Fibroblast of villous mesenchyme (primary cell): ENCODE measurements around the gene GARNL3. TPM values are rescaled to one million over a fixed set of nuclear protein-coding genes. Genes with fewer than 3 reads are reported as not detected.

Source experiments
- DNase-seq: peaks from one replicate; pipeline ENCODE4 v3.0.0-alpha.2; 2010; ENCODE audit warnings: low read depth
- H3K4me3 ChIP-seq: 2 replicates; pipeline ENCODE4 v1.5.1; 2011; ENCODE audit warnings: low read depth, mild to moderate bottlenecking, low read length
- CTCF ChIP-seq: IDR thresholded peaks from 2 replicates; pipeline ENCODE4 v1.5.1; 2012; ENCODE audit warnings: low read depth, mild to moderate bottlenecking, low read length; ENCODE audit not compliant: insufficient read depth
- total RNA-seq: library from RNA; depleted of rRNA; stranded (reverse); fragments of >200 nt; gene quantifications from 2 replicates; pipeline ENCODE4 v1.2.3, GENCODE V29; 2012

Gene GARNL3
- total RNA-seq, 1 donor: 0.86 TPM

GRCh38 chr9:127356906-127357305, 92.3 kb downstream of the GARNL3 start:
- no peak for TF ChIP-seq CTCF
- H3K4me3 ChIP-seq: no peak overlapping the region
- DNase-seq: no peak

- no peak for DNase-seq
- no peak overlapping the region for H3K4me3 ChIP-seq
- no peak for TF ChIP-seq CTCF
Measured at GRCh38 chr9:127358023-127358535, 93.5 kb downstream of the GARNL3 start.

- H3K4me3 ChIP-seq: no peak overlapping the region
- no peak for DNase-seq
- TF ChIP-seq CTCF: no peak
Measured at GRCh38 chr9:127358770-127359169, 94.2 kb downstream of the GARNL3 start.

GRCh38 chr9:127360250-127360649, 95.7 kb downstream of the GARNL3 start:
- TF ChIP-seq CTCF: peak; percentile 36
- DNase-seq: no peak
- no peak overlapping the region for H3K4me3 ChIP-seq

GRCh38 chr9:127360829-127361228, 96.3 kb downstream of the GARNL3 start:
- DNase-seq: peak; percentile 51
- TF ChIP-seq CTCF: peak; percentile 40

GRCh38 chr9:127361561-127361960, 97.0 kb downstream of the GARNL3 start:
- no peak for DNase-seq
- TF ChIP-seq CTCF: no peak
- H3K4me3 ChIP-seq: no peak overlapping the region

More at GRCh38 chr9:127360829-127361228, 96.3 kb downstream of the GARNL3 start:
- no peak overlapping the region for H3K4me3 ChIP-seq

GRCh38 chr9:127362829-127363228, 98.3 kb downstream of the GARNL3 start:
- TF ChIP-seq CTCF: no peak
- no peak overlapping the region for H3K4me3 ChIP-seq
- DNase-seq: no peak
